ENCODE measurements around the gene LGR6. TPM values are rescaled to one million over a fixed set of nuclear protein-coding genes. Genes with fewer than 3 reads are reported as not detected.
"Not testable (repeated sequence)": the region's sequence is repeated elsewhere in the genome, so short reads cannot be mapped to it uniquely, and the experiment has no call there.

Gene LGR6
- total RNA-seq, 1 donor from 2014 or later: not detected

GRCh38 chr1:202189001-202189790 is 4.4 kb upstream of the LGR6 start:
- TF ChIP-seq CTCF (IDR thresholded peaks at IDR 0.05; ENCODE audit: insufficient read depth, low read length, severe bottlenecking): peak; percentile 83
- no peaks in the 10 kb centered on the region for H3K36me3 ChIP-seq (ENCODE audit: control insufficient read depth, insufficient read depth, low read length)
- H3K4me3 ChIP-seq (ENCODE audit: low read depth, low read length): no peak overlapping the region
- peak; percentile 33 for DNase-seq (ENCODE audit: low read depth)
- H3K27me3 ChIP-seq (ENCODE audit: control insufficient read depth, insufficient read depth, low read length): peaks cover 15% of the 10 kb centered on the region
- no peak for FAIRE-seq

- DNase-seq (ENCODE audit: low read depth) (no peak), FAIRE-seq (no peak)
- Histone ChIP-seq H3K36me3 (ENCODE audit: control insufficient read depth, insufficient read depth, low read length) (no peaks in the 10 kb centered on the region), H3K27me3 (ENCODE audit: control insufficient read depth, insufficient read depth, low read length) (peaks cover 20% of the 10 kb centered on the region), H3K4me3 (ENCODE audit: low read depth, low read length) (no peak overlapping the region)
- peak; percentile 25 for TF ChIP-seq CTCF (IDR thresholded peaks at IDR 0.05; ENCODE audit: insufficient read depth, low read length, severe bottlenecking)
Observed at GRCh38 chr1:202189918-202190715, 3.5 kb upstream of the LGR6 start.

GRCh38 chr1:202191391-202191790 is 2.2 kb upstream of the LGR6 start:
- H3K4me3 ChIP-seq (ENCODE audit: low read depth, low read length); DNase-seq (ENCODE audit: low read depth); FAIRE-seq; H3K36me3 ChIP-seq (ENCODE audit: control insufficient read depth, insufficient read depth, low read length): not testable (repeated sequence)
- peaks cover 20% of the 10 kb centered on the region for H3K27me3 ChIP-seq (ENCODE audit: control insufficient read depth, insufficient read depth, low read length)

- FAIRE-seq: no peak
- no peak overlapping the region for H3K4me3 ChIP-seq (ENCODE audit: low read depth, low read length)
- peak; percentile 90 for TF ChIP-seq CTCF (IDR thresholded peaks at IDR 0.05; ENCODE audit: insufficient read depth, low read length, severe bottlenecking)
- DNase-seq (ENCODE audit: low read depth): peak; percentile 22
- peaks cover 20% of the 10 kb centered on the region for H3K27me3 ChIP-seq (ENCODE audit: control insufficient read depth, insufficient read depth, low read length)
- H3K36me3 ChIP-seq (ENCODE audit: control insufficient read depth, insufficient read depth, low read length): no peaks in the 10 kb centered on the region
Observed at GRCh38 chr1:202192770-202193613, 607 bp upstream of the LGR6 start.

GRCh38 chr1:202194328-202194648 is 689 bp downstream of the LGR6 start:
- peaks cover 20% of the 10 kb centered on the region for H3K27me3 ChIP-seq (ENCODE audit: control insufficient read depth, insufficient read depth, low read length)
- no peak for TF ChIP-seq CTCF (IDR thresholded peaks at IDR 0.05; ENCODE audit: insufficient read depth, low read length, severe bottlenecking)

More at GRCh38 chr1:202194328-202194648, 689 bp downstream of the LGR6 start:
- FAIRE-seq: no peak
- no peak overlapping the region for H3K4me3 ChIP-seq (ENCODE audit: low read depth, low read length)
- no peak for DNase-seq (ENCODE audit: low read depth)
- no peaks in the 10 kb centered on the region for H3K36me3 ChIP-seq (ENCODE audit: control insufficient read depth, insufficient read depth, low read length)

Measured in bronchial epithelial cell (primary cell).